A673 (cell line): ENCODE results near the gene NDST1.

ENCODE experiments used
- EZH2 ChIP-seq: fragments of 200-600 bp; sonication (generic); IDR thresholded peaks from 2 replicates; pipeline ENCODE4 v1.6.1; 2017; ENCODE audit warnings: borderline replicate concordance, low read depth, mild to moderate bottlenecking, mixed read lengths, antibody characterized with exemption, low read length; ENCODE audit not compliant: poor library complexity, severe bottlenecking
- TF ChIP-seq, protein P1 (sequence below): fragments of 300-800, 200-600 bp; sonication (generic); conservative IDR thresholded peaks from 2 replicates; pipeline ENCODE4 v1.5.1; 2017; ENCODE audit warnings: low read depth, mild to moderate bottlenecking, antibody characterized with exemption, low read length, moderate library complexity, mixed read lengths

DNA sequence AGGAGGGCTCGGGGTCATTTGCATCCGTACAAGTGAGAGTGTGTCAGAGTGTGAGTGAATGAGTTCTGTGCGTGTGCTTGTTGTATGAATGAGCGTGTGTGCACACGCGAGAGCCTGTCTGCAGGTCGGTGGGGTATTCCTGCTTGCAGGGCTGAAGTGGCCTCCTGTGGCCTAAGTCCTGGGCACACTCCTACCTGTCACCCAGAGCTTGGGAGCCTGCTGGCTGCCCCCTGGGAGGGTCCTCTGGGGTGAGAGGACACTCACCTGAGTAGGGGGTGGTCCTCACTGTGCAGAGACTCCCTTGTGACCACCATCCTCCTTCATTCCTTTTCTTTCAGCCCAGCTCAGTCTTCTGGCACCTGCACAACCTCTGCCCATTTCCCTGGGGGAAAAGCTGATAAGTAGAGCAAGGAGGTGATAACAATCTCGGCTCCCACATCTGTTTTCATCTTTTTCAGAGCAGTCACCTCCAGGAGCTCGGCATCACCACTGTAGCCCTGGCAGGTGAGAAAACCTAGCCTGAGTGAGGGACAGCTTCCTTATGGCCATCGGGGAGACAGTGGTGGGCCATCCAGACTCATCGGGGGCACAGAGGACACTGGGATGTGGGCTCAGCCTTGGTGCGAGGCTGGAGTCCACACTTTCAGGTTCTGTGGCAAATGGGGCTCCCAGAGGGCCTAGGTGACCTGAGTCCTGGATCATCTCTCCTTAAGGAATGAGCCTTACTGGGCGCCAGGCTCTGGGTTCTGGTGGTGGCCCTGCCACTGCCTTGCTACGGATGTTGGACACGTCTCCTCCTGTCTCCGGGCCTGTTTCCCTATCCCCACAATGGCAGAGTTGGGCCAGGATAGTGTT is 93.8 kb downstream of the NDST1 start:
- TF ChIP-seq, protein P1, sequence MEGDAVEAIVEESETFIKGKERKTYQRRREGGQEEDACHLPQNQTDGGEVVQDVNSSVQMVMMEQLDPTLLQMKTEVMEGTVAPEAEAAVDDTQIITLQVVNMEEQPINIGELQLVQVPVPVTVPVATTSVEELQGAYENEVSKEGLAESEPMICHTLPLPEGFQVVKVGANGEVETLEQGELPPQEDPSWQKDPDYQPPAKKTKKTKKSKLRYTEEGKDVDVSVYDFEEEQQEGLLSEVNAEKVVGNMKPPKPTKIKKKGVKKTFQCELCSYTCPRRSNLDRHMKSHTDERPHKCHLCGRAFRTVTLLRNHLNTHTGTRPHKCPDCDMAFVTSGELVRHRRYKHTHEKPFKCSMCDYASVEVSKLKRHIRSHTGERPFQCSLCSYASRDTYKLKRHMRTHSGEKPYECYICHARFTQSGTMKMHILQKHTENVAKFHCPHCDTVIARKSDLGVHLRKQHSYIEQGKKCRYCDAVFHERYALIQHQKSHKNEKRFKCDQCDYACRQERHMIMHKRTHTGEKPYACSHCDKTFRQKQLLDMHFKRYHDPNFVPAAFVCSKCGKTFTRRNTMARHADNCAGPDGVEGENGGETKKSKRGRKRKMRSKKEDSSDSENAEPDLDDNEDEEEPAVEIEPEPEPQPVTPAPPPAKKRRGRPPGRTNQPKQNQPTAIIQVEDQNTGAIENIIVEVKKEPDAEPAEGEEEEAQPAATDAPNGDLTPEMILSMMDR, result no peak
- TF ChIP-seq EZH2, result no peak
